Dermis microvascular lymphatic vessel endothelial cell (primary cell): ENCODE measurements around the gene POU3F2. TPM values are rescaled to one million over a fixed set of nuclear protein-coding genes. Genes with fewer than 3 reads are reported as not detected.

Experiments used
- DNase-seq, 2 donors: peaks; one replicate each; pipeline versions ENCODE4 v3.0.0 to v3.0.0-alpha.2; 2010; ENCODE audit warnings: low read depth in 2 of 2
- total RNA-seq: library from RNA; depleted of rRNA; stranded (reverse); fragments of >200 nt; gene quantifications from 2 replicates; pipeline ENCODE4 v1.2.1, GENCODE V29; 2014

Gene POU3F2
- total RNA-seq, 1 donor from 2014 or later: not detected

DNA sequence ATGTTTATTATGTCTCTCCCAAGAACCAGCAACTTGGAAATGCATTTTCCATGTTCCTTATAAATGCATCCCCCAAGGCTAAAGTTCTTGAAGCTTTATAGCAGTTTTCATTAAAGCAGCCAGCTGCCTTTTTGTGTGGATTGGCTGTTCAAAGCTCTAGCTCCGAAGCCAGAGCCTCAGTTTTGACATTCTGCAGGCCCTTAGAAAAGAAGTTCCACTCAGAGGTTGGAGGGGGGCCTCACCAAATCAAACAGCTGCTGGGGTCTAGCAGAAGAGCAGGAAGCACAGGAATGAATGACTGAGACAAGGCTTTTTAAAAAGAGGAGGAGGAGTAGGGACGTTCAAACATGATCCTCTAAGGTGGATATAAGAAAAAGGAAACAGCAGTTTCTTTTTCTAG, 4.2 kb upstream of the POU3F2 start:
- DNase-seq: no peak

DNA sequence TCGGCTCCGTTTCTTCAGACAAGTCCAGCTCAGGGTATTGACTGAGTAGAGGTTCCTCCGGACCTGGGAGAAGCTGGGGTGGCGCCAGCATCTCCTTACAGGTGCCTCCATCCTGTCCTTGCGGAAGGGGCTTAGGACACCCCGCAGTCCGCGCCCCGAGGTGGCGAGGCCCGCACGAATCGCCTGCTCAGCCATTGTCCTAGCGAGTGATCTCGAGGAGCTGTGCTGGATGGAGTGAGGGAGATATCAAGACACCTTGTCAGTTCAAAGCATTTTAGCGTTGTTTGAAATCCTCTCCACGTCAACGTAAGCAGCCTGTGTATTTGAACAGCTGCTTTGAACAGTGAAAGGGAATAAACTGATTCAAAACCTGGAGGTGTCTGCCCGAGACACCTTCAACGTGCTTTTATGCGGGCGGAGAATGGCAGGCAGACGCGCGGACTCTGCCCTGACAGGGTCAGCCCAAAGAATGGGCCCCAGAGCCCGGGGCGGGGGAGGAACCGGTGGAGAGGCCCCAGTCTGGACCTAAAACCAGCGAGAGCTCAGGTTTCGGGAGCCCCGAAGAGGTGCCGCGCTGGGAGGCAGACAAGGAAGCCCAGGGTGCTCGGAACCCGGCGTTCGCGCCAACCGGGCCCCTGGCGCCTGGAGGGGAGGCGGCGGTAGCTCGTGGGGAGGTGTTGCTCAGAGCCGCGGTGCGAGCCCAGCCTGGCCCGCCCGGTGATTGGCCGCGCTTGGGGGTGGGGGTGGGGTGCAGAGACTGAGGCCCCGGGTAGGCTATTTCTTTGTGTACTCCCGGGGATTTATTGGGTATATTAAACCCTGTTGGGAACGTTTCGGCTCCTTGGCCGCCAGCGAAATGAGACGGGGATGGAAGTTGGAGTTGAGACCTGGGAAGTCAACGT, 3.1 kb upstream of the POU3F2 start:
- no peak for DNase-seq

- no peak for DNase-seq
Observed at GRCh38 chr6:98831959-98832283, 2.5 kb upstream of the POU3F2 start.

DNA sequence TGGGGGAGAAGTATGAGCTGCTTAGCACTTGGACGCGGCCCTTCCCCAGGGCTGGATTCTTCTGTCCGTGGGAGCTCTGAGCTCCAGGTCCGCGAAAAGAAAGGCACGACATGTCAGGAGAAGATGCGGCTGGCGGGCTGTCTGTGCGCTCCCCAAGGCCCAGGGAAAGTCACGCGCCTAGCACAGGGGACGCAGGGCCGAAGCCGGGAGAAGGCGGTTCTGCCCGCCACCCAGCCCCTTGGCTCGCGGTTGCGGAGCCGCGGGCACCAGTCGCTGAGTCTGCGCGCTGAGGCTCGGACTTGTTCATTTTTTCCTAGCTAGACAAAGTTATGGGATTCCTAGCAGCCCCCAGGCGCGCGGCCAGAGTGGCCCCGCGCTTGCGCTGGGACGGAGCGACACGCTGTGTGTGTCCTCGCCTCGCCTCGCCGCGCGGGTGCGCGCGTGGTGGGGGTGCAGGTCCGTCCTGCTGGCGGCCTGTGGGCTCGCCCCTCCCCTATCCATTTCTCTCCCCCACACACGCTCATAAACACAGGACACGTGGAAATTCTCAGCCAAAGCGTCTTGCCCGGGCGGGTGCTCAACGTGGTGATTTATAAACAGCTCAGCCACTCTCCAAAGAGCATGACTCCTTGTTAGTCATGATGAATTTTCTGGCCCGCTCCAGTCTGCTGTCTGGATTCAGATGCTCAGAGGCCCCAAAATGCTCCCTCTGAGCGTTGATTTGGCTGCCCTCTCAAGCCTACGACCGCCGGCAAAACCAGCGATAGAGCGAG, 1.9 kb upstream of the POU3F2 start:
- DNase-seq: peak in 1 of 2 donors; percentile 26

DNA sequence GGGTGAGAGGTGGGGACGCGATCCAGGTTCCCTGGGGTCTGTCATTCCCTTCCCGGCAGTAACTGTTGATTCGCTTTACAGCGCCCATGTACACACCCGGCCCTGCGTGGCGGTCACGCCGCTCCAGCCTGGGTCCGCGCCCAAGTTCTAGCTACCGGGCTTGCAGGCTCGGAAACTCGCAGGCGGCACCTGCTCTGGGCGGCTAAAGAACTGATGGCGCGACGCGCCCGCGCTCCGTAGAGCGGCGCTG, 1.4 kb upstream of the POU3F2 start:
- DNase-seq: no peak

DNA sequence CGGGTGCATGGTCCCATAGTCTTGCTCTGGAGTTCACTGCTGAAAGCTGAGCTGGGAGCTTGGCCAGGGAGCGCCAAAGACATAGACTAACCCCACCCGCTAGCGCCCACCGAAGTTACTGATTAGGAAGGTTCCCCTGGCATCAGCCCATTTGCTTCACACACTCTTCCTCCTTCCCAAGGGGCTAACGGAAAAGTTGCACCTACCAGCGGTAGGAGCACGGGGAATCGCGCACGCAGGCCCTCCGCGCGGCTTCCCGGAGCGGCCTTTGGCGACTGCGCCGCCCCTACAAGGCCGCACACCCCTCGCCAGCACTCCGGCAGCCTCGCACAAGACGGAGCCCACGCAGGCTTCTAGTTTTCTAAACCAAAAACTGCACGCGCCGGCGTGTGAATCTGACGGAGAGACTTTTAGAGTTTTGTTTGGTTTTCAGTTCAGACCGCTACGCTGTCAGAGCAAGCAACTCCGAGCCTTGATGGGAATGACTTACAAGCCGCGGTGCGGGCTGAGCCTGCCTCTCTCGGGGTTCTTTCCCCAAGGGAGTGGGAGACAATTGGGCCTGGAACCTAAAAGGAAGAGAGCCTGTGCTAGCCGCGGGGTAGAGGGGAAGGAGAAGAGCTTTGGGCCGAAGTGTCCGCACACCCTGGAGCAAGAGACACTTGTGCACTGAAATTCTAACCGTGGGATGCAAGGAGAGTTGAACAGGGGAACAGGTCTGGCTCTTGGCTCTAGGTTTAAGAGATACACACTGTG, 891 bp upstream of the POU3F2 start:
- DNase-seq: peak in 1 of 2 donors; percentile 56

DNA sequence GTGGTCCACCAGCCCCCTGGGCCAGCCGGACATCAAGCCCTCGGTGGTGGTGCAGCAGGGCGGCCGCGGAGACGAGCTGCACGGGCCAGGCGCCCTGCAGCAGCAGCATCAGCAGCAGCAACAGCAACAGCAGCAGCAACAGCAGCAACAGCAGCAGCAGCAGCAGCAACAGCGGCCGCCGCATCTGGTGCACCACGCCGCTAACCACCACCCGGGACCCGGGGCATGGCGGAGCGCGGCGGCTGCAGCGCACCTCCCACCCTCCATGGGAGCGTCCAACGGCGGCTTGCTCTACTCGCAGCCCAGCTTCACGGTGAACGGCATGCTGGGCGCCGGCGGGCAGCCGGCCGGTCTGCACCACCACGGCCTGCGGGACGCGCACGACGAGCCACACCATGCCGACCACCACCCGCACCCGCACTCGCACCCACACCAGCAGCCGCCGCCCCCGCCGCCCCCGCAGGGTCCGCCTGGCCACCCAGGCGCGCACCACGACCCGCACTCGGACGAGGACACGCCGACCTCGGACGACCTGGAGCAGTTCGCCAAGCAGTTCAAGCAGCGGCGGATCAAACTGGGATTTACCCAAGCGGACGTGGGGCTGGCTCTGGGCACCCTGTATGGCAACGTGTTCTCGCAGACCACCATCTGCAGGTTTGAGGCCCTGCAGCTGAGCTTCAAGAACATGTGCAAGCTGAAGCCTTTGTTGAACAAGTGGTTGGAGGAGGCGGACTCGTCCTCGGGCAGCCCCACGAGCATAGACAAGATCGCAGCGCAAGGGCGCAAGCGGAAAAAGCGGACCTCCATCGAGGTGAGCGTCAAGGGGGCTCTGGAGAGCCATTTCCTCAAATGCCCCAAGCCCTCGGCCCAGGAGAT, 1.0 kb downstream of the POU3F2 start:
- no peak for DNase-seq

DNA sequence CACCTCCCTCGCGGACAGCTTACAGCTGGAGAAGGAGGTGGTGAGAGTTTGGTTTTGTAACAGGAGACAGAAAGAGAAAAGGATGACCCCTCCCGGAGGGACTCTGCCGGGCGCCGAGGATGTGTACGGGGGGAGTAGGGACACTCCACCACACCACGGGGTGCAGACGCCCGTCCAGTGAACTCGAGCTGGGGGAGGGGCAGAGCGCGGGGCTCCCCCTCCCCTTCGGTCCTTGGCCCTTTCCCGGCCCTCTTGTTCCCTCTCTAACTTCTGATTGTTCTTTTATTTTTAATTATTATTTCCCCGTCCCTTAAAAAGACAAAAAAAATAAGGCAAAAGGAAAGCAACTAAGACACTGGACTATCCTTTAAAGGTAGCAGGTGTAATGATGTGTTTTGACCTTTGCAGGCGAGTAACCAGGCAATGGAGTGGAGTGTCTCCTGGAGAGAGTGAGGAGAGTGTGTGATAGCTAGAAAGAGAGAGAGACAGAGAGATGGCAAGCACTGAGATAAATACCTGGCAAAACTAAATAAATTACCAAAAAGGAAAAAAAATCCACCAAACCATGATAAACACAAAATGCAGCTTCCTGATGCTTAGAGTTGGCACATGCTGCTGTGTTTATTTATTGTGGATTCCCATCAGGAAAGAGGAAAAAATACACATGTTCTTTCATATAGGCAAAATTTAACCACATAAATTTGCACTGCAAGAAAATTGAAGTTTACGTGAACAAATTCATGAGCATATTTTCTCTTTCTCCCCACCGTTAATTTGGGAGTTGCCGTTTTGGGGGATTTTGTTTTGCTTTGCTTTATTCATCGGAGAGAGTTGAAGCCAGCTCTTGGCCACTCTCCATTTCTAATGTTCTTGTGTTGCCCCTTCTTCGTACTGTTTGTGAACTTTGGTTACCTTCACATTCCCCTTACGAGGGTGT, 1.9 kb downstream of the POU3F2 start:
- DNase-seq: no peak

- no peak for DNase-seq
Observed at GRCh38 chr6:98836962-98837944, 2.9 kb downstream of the POU3F2 start.

GRCh38 chr6:98838032-98838431, 3.7 kb downstream of the POU3F2 start:
- DNase-seq: no peak

DNA sequence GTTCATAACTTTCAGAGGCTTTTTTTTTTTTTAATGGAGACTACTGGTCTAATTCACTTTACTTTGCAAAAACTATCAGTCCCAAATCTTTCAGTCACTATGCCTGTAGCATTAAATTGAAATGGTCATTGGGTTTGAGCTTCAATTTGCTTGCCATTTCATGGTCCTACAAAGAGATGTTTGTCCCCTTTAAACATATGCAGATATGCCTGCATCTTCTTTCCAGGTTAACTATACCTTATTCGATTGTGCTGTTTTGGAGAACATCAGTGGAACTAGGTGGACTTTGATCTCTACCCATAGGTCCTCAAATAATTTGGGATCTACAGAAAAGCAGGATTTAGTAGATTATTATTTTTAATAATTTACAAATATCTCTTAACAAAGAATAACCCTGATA, 4.6 kb downstream of the POU3F2 start:
- no peak for DNase-seq

DNA sequence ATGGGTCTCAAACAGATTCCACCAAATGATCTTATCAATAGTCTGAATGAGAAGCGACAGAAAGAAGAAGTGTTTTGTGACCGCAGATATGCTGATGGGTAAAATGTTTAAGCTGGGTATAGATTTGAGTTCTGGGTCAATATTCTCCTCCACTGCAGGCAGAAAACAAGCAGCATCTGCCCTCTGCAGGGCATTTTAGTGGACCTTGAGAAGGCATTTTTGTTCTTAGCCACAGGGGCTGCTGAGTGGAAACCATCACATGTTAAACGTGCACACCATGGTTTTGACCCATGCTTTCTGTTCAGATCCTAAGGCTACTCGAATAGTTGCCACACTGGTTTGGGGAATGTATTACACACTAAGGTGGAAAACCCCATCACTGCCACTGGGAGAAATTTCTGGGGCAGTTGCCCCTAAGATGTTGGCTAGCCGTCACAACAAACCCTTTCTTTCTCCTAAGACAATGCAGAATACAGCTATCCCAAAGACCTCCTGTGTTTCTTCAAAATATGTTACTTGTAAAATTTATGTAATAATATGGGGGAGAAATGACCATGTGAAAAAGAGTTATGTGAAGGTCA, 5.5 kb downstream of the POU3F2 start:
- peak in 1 of 2 donors; percentile 36 for DNase-seq

DNA sequence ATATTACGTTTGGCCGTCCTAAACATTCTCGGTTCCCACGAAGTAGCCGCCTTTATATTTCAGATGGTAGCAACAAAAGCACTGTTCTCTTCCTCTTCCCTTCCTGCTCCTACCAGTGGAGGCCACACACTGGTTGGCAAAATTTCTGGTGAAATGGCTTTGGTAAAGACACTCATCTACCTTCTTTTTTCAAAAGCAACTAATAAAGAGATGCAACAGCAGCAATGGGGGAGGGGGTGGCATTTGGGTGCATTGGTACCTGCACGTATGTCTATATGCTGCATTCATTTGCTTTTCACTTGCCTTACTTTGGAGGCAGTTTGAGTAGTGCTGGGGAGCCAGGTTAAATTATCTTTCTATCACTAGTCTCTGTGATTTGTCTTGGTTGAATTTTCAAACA, 6.0 kb downstream of the POU3F2 start:
- no peak for DNase-seq

- no peak for DNase-seq
Observed at GRCh38 chr6:98840996-98841513, 6.7 kb downstream of the POU3F2 start.

GRCh38 chr6:98841621-98842341, 7.4 kb downstream of the POU3F2 start:
- DNase-seq: no peak

DNA sequence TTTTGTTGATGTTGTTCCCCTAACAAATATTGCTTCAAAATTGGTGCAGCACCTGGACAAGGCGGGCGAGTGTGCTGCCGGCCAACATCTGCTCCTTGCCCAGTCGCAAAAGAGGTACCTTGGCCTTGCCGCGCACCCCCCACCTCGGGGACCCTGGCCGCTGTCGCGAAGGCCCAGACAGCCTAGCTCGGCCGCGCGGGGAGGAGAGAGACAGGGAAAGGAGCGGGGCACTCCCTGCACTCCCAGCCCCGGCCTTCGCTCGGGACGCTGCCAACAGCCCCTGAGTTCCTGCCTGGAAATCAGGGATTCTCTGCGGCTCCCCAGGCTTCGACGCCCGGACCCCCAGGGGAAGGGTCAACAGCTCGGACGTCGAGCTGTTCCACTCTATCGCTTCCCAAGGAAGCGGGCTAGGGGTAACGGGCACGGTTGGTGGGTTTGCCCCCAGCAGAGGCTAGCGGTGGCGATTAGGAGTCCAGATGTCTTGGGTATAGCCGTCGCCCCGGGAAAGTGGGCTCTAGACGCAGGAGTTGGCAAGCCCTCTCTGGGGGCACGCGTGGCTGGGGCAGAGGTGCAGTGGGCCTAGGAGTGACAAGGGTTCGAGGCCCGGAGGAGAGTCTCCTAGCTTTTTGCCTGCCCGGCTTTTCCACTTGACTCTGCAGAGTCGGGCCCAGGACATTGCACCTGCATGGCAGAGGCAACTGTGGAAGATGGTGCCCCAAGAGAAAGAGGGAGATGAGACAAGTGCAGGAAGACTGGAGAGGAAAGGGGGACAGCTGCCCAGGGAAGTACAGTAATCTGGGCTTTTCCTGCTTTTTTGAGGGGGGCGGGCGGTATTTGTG, 8.2 kb downstream of the POU3F2 start:
- DNase-seq: no peak
